Loucy (cell line): ENCODE measurements around the gene THSD8.

ENCODE experiments used
- EZH2phosphoT487 ChIP-seq: fragments of 200-600 bp; IDR thresholded peaks from 2 replicates; pipeline ENCODE4 v1.6.1; 2018; ENCODE audit warnings: antibody characterized with exemption, mild to moderate bottlenecking, moderate library complexity, borderline replicate concordance
- TF ChIP-seq, protein P1 (sequence below): fragments of 200-600 bp; sonication (generic); conservative IDR thresholded peaks from 2 replicates; pipeline ENCODE4 v1.5.1; 2014; ENCODE audit warnings: mild to moderate bottlenecking, antibody characterized with exemption, low read length

GRCh38 chr19:12799742-12800465 is 2.0 kb upstream of the THSD8 start:
- TF ChIP-seq EZH2phosphoT487, result no peak
- TF ChIP-seq, protein P1, sequence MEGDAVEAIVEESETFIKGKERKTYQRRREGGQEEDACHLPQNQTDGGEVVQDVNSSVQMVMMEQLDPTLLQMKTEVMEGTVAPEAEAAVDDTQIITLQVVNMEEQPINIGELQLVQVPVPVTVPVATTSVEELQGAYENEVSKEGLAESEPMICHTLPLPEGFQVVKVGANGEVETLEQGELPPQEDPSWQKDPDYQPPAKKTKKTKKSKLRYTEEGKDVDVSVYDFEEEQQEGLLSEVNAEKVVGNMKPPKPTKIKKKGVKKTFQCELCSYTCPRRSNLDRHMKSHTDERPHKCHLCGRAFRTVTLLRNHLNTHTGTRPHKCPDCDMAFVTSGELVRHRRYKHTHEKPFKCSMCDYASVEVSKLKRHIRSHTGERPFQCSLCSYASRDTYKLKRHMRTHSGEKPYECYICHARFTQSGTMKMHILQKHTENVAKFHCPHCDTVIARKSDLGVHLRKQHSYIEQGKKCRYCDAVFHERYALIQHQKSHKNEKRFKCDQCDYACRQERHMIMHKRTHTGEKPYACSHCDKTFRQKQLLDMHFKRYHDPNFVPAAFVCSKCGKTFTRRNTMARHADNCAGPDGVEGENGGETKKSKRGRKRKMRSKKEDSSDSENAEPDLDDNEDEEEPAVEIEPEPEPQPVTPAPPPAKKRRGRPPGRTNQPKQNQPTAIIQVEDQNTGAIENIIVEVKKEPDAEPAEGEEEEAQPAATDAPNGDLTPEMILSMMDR, result no peak
